Measurements from ENCODE around the gene FGFR2.
"Not testable (repeated sequence)": the region's sequence is repeated elsewhere in the genome, so short reads cannot be mapped to it uniquely, and the experiment has no call there.

The FGFR2 gene

DNA sequence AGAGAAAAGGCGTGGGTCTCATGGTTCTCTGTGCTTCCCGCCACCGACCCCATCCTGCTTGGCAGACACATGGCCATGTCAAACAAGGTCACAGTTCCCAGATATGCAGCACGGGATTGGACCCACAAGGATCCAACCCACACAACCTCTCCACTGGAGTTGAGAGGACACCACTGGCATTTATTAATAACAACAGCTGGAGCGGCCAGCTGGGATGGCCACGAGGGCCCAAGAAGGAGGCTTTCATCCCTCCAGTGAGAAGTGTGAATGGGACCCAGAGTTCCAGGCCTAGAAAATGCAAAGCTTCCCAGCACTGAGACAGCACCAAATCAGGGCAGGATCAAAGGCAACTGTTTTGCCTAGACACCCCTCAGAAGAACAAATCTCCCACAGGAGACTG, 31.5 kb downstream of the FGFR2 start:
- POLR2A ChIA-PET: no interaction called here

DNA sequence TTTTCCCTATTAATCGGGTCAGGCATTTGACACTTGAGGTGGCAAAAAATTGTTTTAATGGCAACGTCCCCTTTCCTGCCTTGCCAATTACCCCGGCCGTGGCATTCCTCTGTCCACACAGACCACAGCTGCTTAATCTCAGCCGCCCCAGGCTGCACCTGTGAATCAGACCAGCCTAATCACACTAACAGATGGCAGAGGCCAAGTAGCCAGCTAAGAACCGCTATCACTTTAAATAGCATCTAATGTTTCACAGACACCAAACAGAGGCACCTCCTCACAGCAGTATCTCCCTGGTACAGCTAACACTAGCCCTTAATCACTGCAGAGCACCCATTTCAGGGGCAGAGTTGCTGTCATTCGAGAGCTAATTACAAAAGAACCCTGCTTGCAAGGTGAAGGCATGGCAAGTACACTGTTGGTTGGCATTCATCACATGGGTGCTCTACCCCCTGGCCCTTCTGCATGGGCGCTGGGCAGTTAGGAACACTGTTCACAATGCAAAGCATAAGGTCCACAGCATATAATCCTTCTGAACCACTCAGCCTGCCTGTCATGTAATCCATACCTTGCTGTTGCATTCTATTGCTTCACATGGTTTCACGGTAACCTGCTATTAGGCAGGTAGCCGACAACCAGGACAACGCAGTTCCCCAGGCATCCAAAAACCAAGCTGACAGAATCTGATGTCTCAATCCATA, 38.8 kb downstream of the FGFR2 start:
- Histone ChIP-seq H3K27me3 (replicated peaks in 2 of 5; ENCODE audit: control insufficient read depth in 4 of 5, insufficient read depth in 5 of 5, low read length in 4 of 5) (peaks cover 0 to 3% (median 0%) of the 10 kb centered on the region in 5 experiments), H3K4me3 (ENCODE audit: control insufficient read depth in 1 of 7, extremely low read depth in 1 of 7, insufficient read depth in 4 of 7, low read depth in 2 of 7, low read length in 6 of 7) (no peak overlapping the region), H3K4me1 (ENCODE audit: control extremely low read depth in 1 of 4, control insufficient read depth in 4 of 4, insufficient read depth in 4 of 4, low read length in 3 of 4) (no peaks in the 10 kb centered on the region), H3K36me3 (ENCODE audit: control insufficient read depth in 4 of 4, insufficient read depth in 4 of 4, low read length in 3 of 4) (no peaks in the 10 kb centered on the region), H3K9me3 (ENCODE audit: control extremely low read depth in 1 of 5, control insufficient read depth in 4 of 5, insufficient read depth in 2 of 5, low read depth in 1 of 5, low read length in 4 of 5) (no peaks in the 10 kb centered on the region), H3K27ac (ENCODE audit: insufficient read depth in 1 of 2, low read depth in 1 of 2, low read length in 2 of 2, poor library complexity in 1 of 2, severe bottlenecking in 2 of 2) (no peak overlapping the region)
- POLR2A ChIA-PET: no interaction called here
- peak in 2 of 3 donors; percentile 18 to 65 for DNase-seq
- whole genome bisulfite sequencing (ENCODE audit: insufficient coverage): 92% methylated on average over 7 of the region's 11 CpGs
- CTCF ChIA-PET: interaction anchor here (0.5 to 1.0 kb wide), 4 partner anchors 12 to 983 kb away, joined by 3 read pairs; no protein-coding TSS in a partner anchor

More for the DNA sequence above, 31.5 kb downstream of the FGFR2 start:
- Histone ChIP-seq H3K9me3 (ENCODE audit: control extremely low read depth in 1 of 5, control insufficient read depth in 4 of 5, insufficient read depth in 2 of 5, low read depth in 1 of 5, low read length in 4 of 5) (no peaks in the 10 kb centered on the region), H3K4me1 (ENCODE audit: control extremely low read depth in 1 of 4, control insufficient read depth in 4 of 4, insufficient read depth in 4 of 4, low read length in 3 of 4) (no peaks in the 10 kb centered on the region), H3K27me3 (replicated peaks in 2 of 5; ENCODE audit: control insufficient read depth in 4 of 5, insufficient read depth in 5 of 5, low read length in 4 of 5) (no peaks in the 10 kb centered on the region), H3K27ac (ENCODE audit: insufficient read depth in 1 of 2, low read depth in 1 of 2, low read length in 2 of 2, poor library complexity in 1 of 2, severe bottlenecking in 2 of 2) (no peak overlapping the region), H3K4me3 (ENCODE audit: control insufficient read depth in 1 of 7, extremely low read depth in 1 of 7, insufficient read depth in 4 of 7, low read depth in 2 of 7, low read length in 6 of 7) (no peak overlapping the region), H3K36me3 (ENCODE audit: control insufficient read depth in 4 of 4, insufficient read depth in 4 of 4, low read length in 3 of 4) (no peaks in the 10 kb centered on the region)
- CTCF ChIA-PET: no interaction called here
- no peak for DNase-seq
- 97% methylated on average over 4 of the region's 6 CpGs for WGBS (ENCODE audit: insufficient coverage)

DNA sequence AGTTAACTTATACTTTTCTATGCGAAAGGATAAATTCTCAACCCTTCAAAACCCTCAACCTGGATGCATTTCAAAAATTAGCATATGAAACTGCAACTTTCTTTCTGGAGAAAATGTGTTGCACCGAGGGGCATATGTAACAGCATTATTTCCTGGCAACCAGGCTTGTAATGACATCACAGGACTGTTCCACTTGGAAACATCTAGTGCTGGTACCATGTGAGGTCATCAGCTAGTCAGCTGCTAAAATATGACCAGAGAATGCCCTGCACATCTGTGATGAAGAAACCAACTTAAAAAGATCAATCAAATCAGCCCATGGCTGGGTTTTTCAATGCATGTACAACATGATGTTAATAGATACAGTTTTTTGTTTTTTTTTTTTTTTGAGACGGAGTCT, 40.0 kb downstream of the FGFR2 start:
- H3K36me3 ChIP-seq (ENCODE audit: control insufficient read depth in 4 of 4, insufficient read depth in 4 of 4, low read length in 3 of 4): no peaks in the 10 kb centered on the region
- H3K9me3 ChIP-seq (ENCODE audit: control extremely low read depth in 1 of 5, control insufficient read depth in 4 of 5, insufficient read depth in 2 of 5, low read depth in 1 of 5, low read length in 4 of 5): no peaks in the 10 kb centered on the region
- no peak overlapping the region for H3K27ac ChIP-seq (ENCODE audit: insufficient read depth in 1 of 2, low read depth in 1 of 2, low read length in 2 of 2, poor library complexity in 1 of 2, severe bottlenecking in 2 of 2)
- H3K27me3 ChIP-seq (replicated peaks in 2 of 5; ENCODE audit: control insufficient read depth in 4 of 5, insufficient read depth in 5 of 5, low read length in 4 of 5): peaks cover 0 to 3% (median 0%) of the 10 kb centered on the region in 5 experiments
- no peak for DNase-seq
- POLR2A ChIA-PET: no interaction called here
- WGBS (ENCODE audit: insufficient coverage): 80% methylated on average over 2 of the region's 3 CpGs
- no peak overlapping the region for H3K4me3 ChIP-seq (ENCODE audit: control insufficient read depth in 1 of 7, extremely low read depth in 1 of 7, insufficient read depth in 4 of 7, low read depth in 2 of 7, low read length in 6 of 7)
- CTCF ChIA-PET: no interaction called here
- no peaks in the 10 kb centered on the region for H3K4me1 ChIP-seq (ENCODE audit: control extremely low read depth in 1 of 4, control insufficient read depth in 4 of 4, insufficient read depth in 4 of 4, low read length in 3 of 4)

DNA sequence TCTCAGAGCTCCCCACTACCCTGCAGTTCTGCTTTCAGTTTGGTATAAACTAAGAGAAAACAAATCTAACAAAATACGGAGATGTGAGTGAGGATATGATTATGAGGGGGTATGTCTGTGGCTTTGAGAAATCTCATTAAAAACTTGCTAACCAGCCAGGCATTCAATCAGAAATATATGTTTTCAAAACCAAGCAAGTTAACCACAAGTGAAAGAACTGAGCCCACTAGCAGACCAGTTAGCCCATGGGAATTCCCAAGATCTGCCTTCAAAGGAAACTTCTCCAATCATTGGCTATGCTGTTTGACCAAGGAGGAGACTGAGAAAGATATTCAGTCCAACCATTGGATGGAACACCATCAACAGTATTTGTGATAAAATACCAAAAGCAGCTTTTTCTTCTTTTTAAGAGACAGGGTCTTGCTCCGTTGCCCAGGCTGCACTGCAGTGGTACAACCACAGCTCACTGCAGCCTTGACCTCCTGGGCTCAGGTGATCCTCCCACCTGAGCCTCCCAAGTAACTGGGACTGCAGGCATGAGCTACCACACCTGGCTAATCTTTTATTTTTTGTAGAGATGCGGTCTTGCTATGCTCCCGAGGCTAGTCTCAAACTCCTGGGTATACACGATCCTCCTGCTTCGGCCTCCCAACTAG, 41.2 kb downstream of the FGFR2 start:
- H3K4me1 ChIP-seq (ENCODE audit: control extremely low read depth in 1 of 4, control insufficient read depth in 4 of 4, insufficient read depth in 4 of 4, low read length in 3 of 4): no peaks in the 10 kb centered on the region
- H3K27ac ChIP-seq (ENCODE audit: insufficient read depth in 1 of 2, low read depth in 1 of 2, low read length in 2 of 2, poor library complexity in 1 of 2, severe bottlenecking in 2 of 2): no peak overlapping the region
- 100% methylated on average over 4 of the region's 6 CpGs for WGBS (ENCODE audit: insufficient coverage)
- H3K9me3 ChIP-seq (ENCODE audit: control extremely low read depth in 1 of 5, control insufficient read depth in 4 of 5, insufficient read depth in 2 of 5, low read depth in 1 of 5, low read length in 4 of 5): no peaks in the 10 kb centered on the region
- CTCF ChIA-PET: no interaction called here
- POLR2A ChIA-PET: no interaction called here
- DNase-seq: no peak
- no peaks in the 10 kb centered on the region for H3K36me3 ChIP-seq (ENCODE audit: control insufficient read depth in 4 of 4, insufficient read depth in 4 of 4, low read length in 3 of 4)
- no peak overlapping the region for H3K4me3 ChIP-seq (ENCODE audit: control insufficient read depth in 1 of 7, extremely low read depth in 1 of 7, insufficient read depth in 4 of 7, low read depth in 2 of 7, low read length in 6 of 7)
- H3K27me3 ChIP-seq (replicated peaks in 2 of 5; ENCODE audit: control insufficient read depth in 4 of 5, insufficient read depth in 5 of 5, low read length in 4 of 5): peaks cover 0 to 3% (median 0%) of the 10 kb centered on the region in 5 experiments

DNA sequence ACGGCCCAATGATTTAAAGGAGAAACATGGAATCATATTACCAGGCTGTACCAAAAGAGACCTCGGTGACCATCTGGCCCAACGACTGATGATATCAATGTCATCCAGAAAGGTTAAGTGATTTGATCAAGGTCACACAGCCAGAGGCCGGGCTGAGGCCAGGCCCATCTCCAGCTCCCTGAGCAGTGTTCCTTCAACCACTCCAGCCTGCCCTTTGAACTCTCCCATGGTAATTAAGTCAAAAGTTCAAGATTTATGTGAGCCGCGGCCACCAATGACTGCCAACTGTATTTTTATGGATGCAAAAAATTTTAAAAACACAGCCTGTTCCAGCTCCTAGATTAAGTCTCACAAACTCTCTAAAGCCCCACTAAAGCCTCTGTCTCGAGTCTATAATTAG, 41.8 kb downstream of the FGFR2 start:
- Histone ChIP-seq H3K27ac (ENCODE audit: insufficient read depth in 1 of 2, low read depth in 1 of 2, low read length in 2 of 2, poor library complexity in 1 of 2, severe bottlenecking in 2 of 2) (no peak overlapping the region), H3K27me3 (replicated peaks in 2 of 5; ENCODE audit: control insufficient read depth in 4 of 5, insufficient read depth in 5 of 5, low read length in 4 of 5) (peaks cover 0 to 3% (median 0%) of the 10 kb centered on the region in 5 experiments), H3K4me1 (ENCODE audit: control extremely low read depth in 1 of 4, control insufficient read depth in 4 of 4, insufficient read depth in 4 of 4, low read length in 3 of 4) (no peaks in the 10 kb centered on the region), H3K4me3 (ENCODE audit: control insufficient read depth in 1 of 7, extremely low read depth in 1 of 7, insufficient read depth in 4 of 7, low read depth in 2 of 7, low read length in 6 of 7) (no peak overlapping the region), H3K9me3 (ENCODE audit: control extremely low read depth in 1 of 5, control insufficient read depth in 4 of 5, insufficient read depth in 2 of 5, low read depth in 1 of 5, low read length in 4 of 5) (no peaks in the 10 kb centered on the region), H3K36me3 (ENCODE audit: control insufficient read depth in 4 of 4, insufficient read depth in 4 of 4, low read length in 3 of 4) (no peaks in the 10 kb centered on the region)
- CTCF ChIA-PET: no interaction called here
- WGBS (ENCODE audit: insufficient coverage): 100% methylated on average over 5 of the region's 7 CpGs
- POLR2A ChIA-PET: no interaction called here
- no peak for DNase-seq

DNA sequence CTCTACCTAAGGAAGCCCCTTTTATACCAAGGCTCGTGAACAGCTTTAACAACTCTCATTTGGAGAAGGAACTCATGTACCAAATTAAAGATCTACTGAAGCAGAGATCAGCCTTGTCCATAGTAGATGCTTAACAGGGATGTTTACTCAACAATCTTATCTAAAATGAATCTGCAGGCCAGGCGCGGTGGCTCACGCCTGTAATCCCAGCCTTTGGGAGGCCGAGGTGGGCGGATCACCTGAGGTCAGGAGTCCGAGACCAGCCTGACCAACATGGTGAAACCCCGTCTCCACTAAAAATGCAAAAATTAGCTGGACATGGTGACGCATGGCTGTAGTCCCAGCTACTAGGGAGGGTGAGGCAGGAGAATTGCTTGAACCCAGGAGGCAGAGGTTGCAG, 43.3 kb downstream of the FGFR2 start:
- POLR2A ChIA-PET: not testable (repeated sequence)
- 97% methylated on average over 7 of the region's 9 CpGs for WGBS (ENCODE audit: insufficient coverage)

DNA sequence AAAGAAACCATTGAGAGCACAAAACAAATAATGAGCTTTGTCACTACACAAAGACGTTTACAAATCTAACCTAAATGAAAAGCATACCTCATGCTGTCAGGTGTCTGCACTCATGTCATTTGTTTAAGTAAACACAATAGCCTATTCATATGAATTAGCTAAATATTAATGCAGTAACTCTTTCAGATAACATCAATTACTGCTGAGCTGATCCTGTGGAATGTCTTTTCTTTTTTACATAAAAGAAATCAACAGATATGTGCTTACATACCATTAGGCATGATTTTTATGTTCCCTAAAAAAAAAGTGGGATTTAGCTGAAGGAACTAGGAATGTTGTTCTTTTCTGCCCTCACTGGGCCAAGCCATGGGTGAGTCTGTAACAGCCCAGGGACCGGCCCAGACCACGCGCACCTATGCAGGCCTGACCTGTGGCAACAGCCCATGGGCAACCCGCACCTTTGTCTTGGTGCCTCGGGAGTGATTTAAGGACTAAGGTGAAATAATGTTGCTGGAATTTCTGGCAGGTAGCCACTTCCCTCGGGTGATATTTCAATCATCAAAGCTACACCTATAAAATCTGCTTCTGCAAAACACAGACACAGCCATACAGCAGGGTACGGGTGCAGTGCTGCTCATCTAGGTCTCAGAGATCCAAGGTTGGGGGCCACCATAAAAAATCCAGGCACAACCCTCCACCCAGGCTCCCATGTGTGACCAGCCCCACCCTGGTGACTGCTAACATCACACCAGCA, 44.6 kb downstream of the FGFR2 start:
- CTCF ChIA-PET: no interaction called here
- H3K36me3 ChIP-seq (ENCODE audit: control insufficient read depth in 4 of 4, insufficient read depth in 4 of 4, low read length in 3 of 4): peaks cover 0 to 4% (median 0%) of the 10 kb centered on the region in 4 experiments
- 100% methylated on average over 4 of the region's 8 CpGs for WGBS (ENCODE audit: insufficient coverage)
- DNase-seq: no peak
- H3K4me1 ChIP-seq (ENCODE audit: control extremely low read depth in 1 of 4, control insufficient read depth in 4 of 4, insufficient read depth in 4 of 4, low read length in 3 of 4): no peaks in the 10 kb centered on the region
- POLR2A ChIA-PET: no interaction called here
- peaks cover 0 to 11% (median 4%) of the 10 kb centered on the region in 5 experiments for H3K9me3 ChIP-seq (ENCODE audit: control extremely low read depth in 1 of 5, control insufficient read depth in 4 of 5, insufficient read depth in 2 of 5, low read depth in 1 of 5, low read length in 4 of 5)
- no peak overlapping the region for H3K4me3 ChIP-seq (ENCODE audit: control insufficient read depth in 1 of 7, extremely low read depth in 1 of 7, insufficient read depth in 4 of 7, low read depth in 2 of 7, low read length in 6 of 7)
- H3K27me3 ChIP-seq (replicated peaks in 2 of 5; ENCODE audit: control insufficient read depth in 4 of 5, insufficient read depth in 5 of 5, low read length in 4 of 5): peaks cover 0 to 3% (median 0%) of the 10 kb centered on the region in 5 experiments
- no peak overlapping the region for H3K27ac ChIP-seq (ENCODE audit: insufficient read depth in 1 of 2, low read depth in 1 of 2, low read length in 2 of 2, poor library complexity in 1 of 2, severe bottlenecking in 2 of 2)

More for the DNA sequence above, 43.3 kb downstream of the FGFR2 start:
- CTCF ChIA-PET; H3K9me3 ChIP-seq (ENCODE audit: control extremely low read depth in 1 of 5, control insufficient read depth in 4 of 5, insufficient read depth in 2 of 5, low read depth in 1 of 5, low read length in 4 of 5); H3K4me3 ChIP-seq (ENCODE audit: control insufficient read depth in 1 of 7, extremely low read depth in 1 of 7, insufficient read depth in 4 of 7, low read depth in 2 of 7, low read length in 6 of 7); DNase-seq; H3K4me1 ChIP-seq (ENCODE audit: control extremely low read depth in 1 of 4, control insufficient read depth in 4 of 4, insufficient read depth in 4 of 4, low read length in 3 of 4); H3K27me3 ChIP-seq (replicated peaks in 2 of 5; ENCODE audit: control insufficient read depth in 4 of 5, insufficient read depth in 5 of 5, low read length in 4 of 5); H3K36me3 ChIP-seq (ENCODE audit: control insufficient read depth in 4 of 4, insufficient read depth in 4 of 4, low read length in 3 of 4); H3K27ac ChIP-seq (ENCODE audit: insufficient read depth in 1 of 2, low read depth in 1 of 2, low read length in 2 of 2, poor library complexity in 1 of 2, severe bottlenecking in 2 of 2): not testable (repeated sequence)
